ENCODE data around the gene TCL1A.
"Not testable (repeated sequence)": the region's sequence is repeated elsewhere in the genome, so short reads cannot be mapped to it uniquely, and the experiment has no call there.

The TCL1A gene

GRCh38 chr14:95713596-95714371 is at the start of gene TCL1A:
Gene TCL1A (minus strand): TSS chr14:95714125. CDS start chr14:95714066, 59 bp downstream.
- no peak for ATAC-seq
- no peak for DNase-seq
- H3K4me1 Mint-ChIP-seq: no peaks in the 10 kb centered on the region
- H3K27me3 Mint-ChIP-seq: peaks cover 51% of the 10 kb centered on the region
- H3K9me3 Mint-ChIP-seq: no peaks in the 10 kb centered on the region
- no peak within 1 kb of the TSS for H3K27ac Mint-ChIP-seq
- no peak within 1 kb of the TSS for H3K4me3 Mint-ChIP-seq

GRCh38 chr14:95763032-95763431 is 49.1 kb upstream of the TCL1A start:
- not testable (repeated sequence) for H3K9me3 Mint-ChIP-seq, ATAC-seq, H3K4me1 Mint-ChIP-seq, DNase-seq, H3K27ac Mint-ChIP-seq, H3K4me3 Mint-ChIP-seq
- peaks cover 37% of the 10 kb centered on the region for H3K27me3 Mint-ChIP-seq

- no peak for ATAC-seq
- no peaks in the 10 kb centered on the region for H3K9me3 Mint-ChIP-seq
- H3K27ac Mint-ChIP-seq: no peak overlapping the region
- peaks cover 28% of the 10 kb centered on the region for H3K27me3 Mint-ChIP-seq
- no peak for DNase-seq
- H3K4me1 Mint-ChIP-seq: no peaks in the 10 kb centered on the region
- no peak overlapping the region for H3K4me3 Mint-ChIP-seq
Observed at GRCh38 chr14:95761436-95761835, 47.5 kb upstream of the TCL1A start.

- Mint-ChIP-seq H3K27ac (no peak overlapping the region), H3K9me3 (no peaks in the 10 kb centered on the region), H3K27me3 (peaks cover 28% of the 10 kb centered on the region), H3K4me3 (no peak overlapping the region), H3K4me1 (no peaks in the 10 kb centered on the region)
- ATAC-seq: no peak
- DNase-seq: no peak
Observed at GRCh38 chr14:95760596-95760995, 46.7 kb upstream of the TCL1A start.

- no peak overlapping the region for H3K4me3 Mint-ChIP-seq
- no peak for ATAC-seq
Observed at GRCh38 chr14:95759941-95760340, 46.0 kb upstream of the TCL1A start.

GRCh38 chr14:95758331-95758730 is 44.4 kb upstream of the TCL1A start:
- DNase-seq: no peak
- Mint-ChIP-seq H3K9me3 (no peaks in the 10 kb centered on the region), H3K4me3 (no peak overlapping the region), H3K4me1 (no peaks in the 10 kb centered on the region), H3K27ac (no peak overlapping the region), H3K27me3 (peaks cover 38% of the 10 kb centered on the region)
- no peak for ATAC-seq

More at GRCh38 chr14:95759941-95760340, 46.0 kb upstream of the TCL1A start:
- H3K27me3 Mint-ChIP-seq: peaks cover 28% of the 10 kb centered on the region
- no peak for DNase-seq
- no peak overlapping the region for H3K27ac Mint-ChIP-seq
- H3K4me1 Mint-ChIP-seq: no peaks in the 10 kb centered on the region
- H3K9me3 Mint-ChIP-seq: no peaks in the 10 kb centered on the region

GRCh38 chr14:95756751-95757150 is 42.8 kb upstream of the TCL1A start:
- Mint-ChIP-seq H3K4me3 (no peak overlapping the region), H3K27me3 (peaks cover 28% of the 10 kb centered on the region), H3K4me1 (no peaks in the 10 kb centered on the region), H3K27ac (no peak overlapping the region), H3K9me3 (no peaks in the 10 kb centered on the region)
- ATAC-seq (no peak), DNase-seq (no peak)

- ATAC-seq (no peak), DNase-seq (no peak)
- Mint-ChIP-seq H3K27ac (no peak overlapping the region), H3K4me3 (no peak overlapping the region), H3K4me1 (no peaks in the 10 kb centered on the region), H3K9me3 (no peaks in the 10 kb centered on the region), H3K27me3 (peaks cover 22% of the 10 kb centered on the region)
Observed at GRCh38 chr14:95756127-95756526, 42.2 kb upstream of the TCL1A start.

- DNase-seq (no peak), ATAC-seq (no peak)
- Mint-ChIP-seq H3K27ac (no peak overlapping the region), H3K4me3 (no peak overlapping the region), H3K27me3 (no peaks in the 10 kb centered on the region), H3K4me1 (peaks cover 8% of the 10 kb centered on the region), H3K9me3 (peaks cover 7 to 30% of the 10 kb centered on the region in 2 donors)
Observed at GRCh38 chr14:95741781-95742180, 27.9 kb upstream of the TCL1A start.

GRCh38 chr14:95741038-95741490 is 27.1 kb upstream of the TCL1A start:
- DNase-seq (no peak), ATAC-seq (no peak)
- Mint-ChIP-seq H3K4me3 (no peak overlapping the region), H3K27me3 (no peaks in the 10 kb centered on the region), H3K27ac (no peak overlapping the region), H3K4me1 (peaks cover 8% of the 10 kb centered on the region), H3K9me3 (peaks cover 7 to 30% of the 10 kb centered on the region in 2 donors)

- no peak overlapping the region for H3K4me3 Mint-ChIP-seq
- peaks cover 8% of the 10 kb centered on the region for H3K4me1 Mint-ChIP-seq
- DNase-seq: no peak
- H3K27ac Mint-ChIP-seq: peak overlapping the region in 1 of 2 donors; percentile 95
- no peak for ATAC-seq
- peaks cover 7 to 30% of the 10 kb centered on the region in 2 donors for H3K9me3 Mint-ChIP-seq
- H3K27me3 Mint-ChIP-seq: no peaks in the 10 kb centered on the region
Observed at GRCh38 chr14:95739356-95739755, 25.4 kb upstream of the TCL1A start.

- Mint-ChIP-seq H3K4me1 (peaks cover 9% of the 10 kb centered on the region), H3K9me3 (no peaks in the 10 kb centered on the region), H3K27ac (no peak overlapping the region), H3K27me3 (peaks cover 22% of the 10 kb centered on the region), H3K4me3 (no peak overlapping the region)
- DNase-seq (no peak), ATAC-seq (no peak)
Observed at GRCh38 chr14:95733212-95733611, 19.3 kb upstream of the TCL1A start.

GRCh38 chr14:95730126-95730525 is 16.2 kb upstream of the TCL1A start:
- ATAC-seq (no peak), DNase-seq (no peak)
- Mint-ChIP-seq H3K9me3 (no peaks in the 10 kb centered on the region), H3K27ac (no peak overlapping the region), H3K4me1 (peaks cover 9% of the 10 kb centered on the region), H3K4me3 (no peak overlapping the region), H3K27me3 (peaks cover 33% of the 10 kb centered on the region)

GRCh38 chr14:95729402-95730028 is 15.6 kb upstream of the TCL1A start:
- H3K27ac Mint-ChIP-seq, H3K4me1 Mint-ChIP-seq, ATAC-seq, H3K4me3 Mint-ChIP-seq, H3K9me3 Mint-ChIP-seq, DNase-seq: not testable (repeated sequence)
- peaks cover 36% of the 10 kb centered on the region for H3K27me3 Mint-ChIP-seq

- no peak overlapping the region for H3K27ac Mint-ChIP-seq
- ATAC-seq (no peak), DNase-seq (no peak)
- no peak overlapping the region for H3K4me3 Mint-ChIP-seq
- H3K27me3 Mint-ChIP-seq: peaks cover 32% of the 10 kb centered on the region
- H3K9me3 Mint-ChIP-seq: peaks cover 14 to 15% of the 10 kb centered on the region in 2 donors
- peaks cover 9% of the 10 kb centered on the region for H3K4me1 Mint-ChIP-seq
Observed at GRCh38 chr14:95727056-95727700, 13.3 kb upstream of the TCL1A start.

All from stimulated activated naive CD8-positive, alpha-beta T cell treated with anti-CD3 and anti-CD28 coated beads, Interleukin-15, amount 100 ng/mL, for 72 hours (primary cell).